HepG2 (cell line): ENCODE measurements around the gene TUBGCP3. TPM values are rescaled to one million over a fixed set of nuclear protein-coding genes. Genes with fewer than 3 reads are reported as not detected.

Experiments
- ATAC-seq: fragments of 200-7000 bp; cut with Tn5 transposase; 3 replicates; pipeline ENCODE4 v1.9.1; 2020; ENCODE audit warnings: mild to moderate bottlenecking, moderate library complexity
- BruUV-seq: library from RNA; stranded (reverse); fragments of 400-500 nt; replicated peaks from 2 replicates; lab custom pipeline; 2021; lab: Mats Ljungman, UMichigan
- CTCF ChIA-PET: fragments of 300-600 bp; formaldehyde crosslinking; extraction: SDS; loops from one replicate; lab custom pipeline; 2021; ENCODE audit warnings: low total read pairs, inconsistent platforms, low intra/inter-chr PET ratio; lab: Yijun Ruan, JAX
- POLR2A ChIA-PET: fragments of 350-600 bp; sonication (Branson Sonifier 250); formaldehyde crosslinking; loops from one replicate; lab custom pipeline; 2020; ENCODE audit warnings: antibody characterized with exemption, inconsistent platforms; lab: Yijun Ruan, JAX
- DNase-seq: peaks from one replicate; pipeline ENCODE4 v3.0.0-alpha.2; 2015; ENCODE audit warnings: low spot score
- FAIRE-seq: peaks from 3 replicates; lab custom pipeline; 2011; peaks lifted over from hg19 to GRCh38; lab: Jason Lieb, UNC
- H2AFZ ChIP-seq: one replicate; pipeline ENCODE4 v1.6.1; 2011; ENCODE audit warnings: low read length, inconsistent platforms
- H3K27ac ChIP-seq: fragments of 300-600 bp; 3 replicates; pipeline ENCODE4 v1.8.0; 2011; ENCODE audit warnings: mixed run types, mild to moderate bottlenecking, mixed read lengths, low read length, inconsistent platforms; ENCODE audit not compliant: insufficient read depth; ENCODE audit errors: extremely low read length
- H3K27me3 ChIP-seq, 2 experiments: fragments of 200-600 bp in 1 of 2; 2 replicates in 1 of 2; 3 replicates in 1 of 2; pipeline versions ENCODE4 v1.6.0 to v1.8.0; 2011; ENCODE audit warnings: low read length in 2 of 2, mild to moderate bottlenecking in 2 of 2, moderate library complexity in 2 of 2, inconsistent platforms in 1 of 2; ENCODE audit not compliant: insufficient read depth in 2 of 2, control insufficient read depth in 1 of 2
- H3K36me3 ChIP-seq, 2 experiments: fragments of 200-600 bp in 1 of 2; replicated peaks in 1 of 2; 2 replicates in 1 of 2; 3 replicates in 1 of 2; pipeline versions ENCODE4 v1.5.1 to v1.8.0; 2011; ENCODE audit warnings: low read length in 2 of 2, inconsistent platforms in 1 of 2; ENCODE audit not compliant: insufficient read depth in 2 of 2, control insufficient read depth in 1 of 2
- H3K4me1 ChIP-seq: 2 replicates; pipeline ENCODE4 v1.5.1; 2012; ENCODE audit warnings: low read length, inconsistent platforms; ENCODE audit not compliant: insufficient read depth
- H3K4me2 ChIP-seq: 2 replicates; pipeline ENCODE4 v1.6.0; 2011; ENCODE audit warnings: low read depth, low read length, inconsistent platforms
- H3K4me3 ChIP-seq, 3 experiments: fragments of 200-600 bp in 1 of 3; sonication (generic), shearing (Covaris generic) in 1 of 3; replicated peaks in 1 of 3; 2 replicates each; pipeline ENCODE4 v1.5.1; 2011 to 2016; ENCODE audit warnings: low read length in 3 of 3, inconsistent platforms in 2 of 3, low read depth in 2 of 3, mild to moderate bottlenecking in 2 of 3, control low read depth in 1 of 3, mixed read lengths in 1 of 3; ENCODE audit not compliant: insufficient read depth in 1 of 3
- H3K79me2 ChIP-seq: one replicate; pipeline ENCODE4 v1.6.1; 2011; ENCODE audit warnings: low read length, inconsistent platforms; ENCODE audit not compliant: insufficient read depth
- H3K9ac ChIP-seq: 2 replicates; pipeline ENCODE4 v1.6.0; 2011; ENCODE audit warnings: mild to moderate bottlenecking, low read depth, low read length, inconsistent platforms; ENCODE audit not compliant: insufficient read depth
- H3K9me3 ChIP-seq: 2 replicates; pipeline ENCODE4 v1.5.1; 2012; ENCODE audit warnings: mild to moderate bottlenecking, low read length
- H4K20me1 ChIP-seq: 2 replicates; pipeline ENCODE4 v1.6.0; 2011; ENCODE audit warnings: inconsistent platforms, mild to moderate bottlenecking, low read length, moderate library complexity; ENCODE audit not compliant: insufficient read depth
- HMG20A ChIP-seq: IDR thresholded peaks from 2 replicates; pipeline ENCODE4 v1.6.1; 2016; ENCODE audit warnings: borderline replicate concordance
- HOXA9 ChIP-seq: sonication (generic); formaldehyde crosslinking; IDR thresholded peaks from 2 replicates; pipeline ENCODE4 v1.8.1; 2022; ENCODE audit warnings: missing genetic modification reagents, mild to moderate bottlenecking, moderate library complexity, borderline replicate concordance
- NKX3-1 ChIP-seq: sonication (generic); formaldehyde crosslinking; IDR thresholded peaks from 2 replicates; pipeline ENCODE4 v1.5.0; 2020; ENCODE audit warnings: missing genetic modification reagents
- NR2F6 ChIP-seq, 2 experiments: IDR thresholded peaks; 2 replicates each; pipeline ENCODE4 v1.6.1; 2016; ENCODE audit warnings: antibody characterized with exemption in 1 of 2, mild to moderate bottlenecking in 1 of 2
- SIN3B ChIP-seq: fragments of 150-350 bp; IDR thresholded peaks from 2 replicates; pipeline ENCODE4 v1.6.1; 2014; ENCODE audit warnings: low read length
- ZNF788 ChIP-seq: sonication (generic); formaldehyde crosslinking; IDR thresholded peaks from 2 replicates; pipeline ENCODE4 v1.5.0; 2020; ENCODE audit warnings: mild to moderate bottlenecking, missing genetic modification reagents, borderline replicate concordance
- WGBS: methylation state at CpG from one replicate; pipeline ENCODE4 v1.1.6; 2017; ENCODE audit warnings: low lambda C conversion rate; 5-methylcytosine and 5-hydroxymethylcytosine counted together
- in situ Hi-C: cut with HindIII; loops from 2 replicates; pipeline ENCODE4 v1.10.0; 2017; ENCODE audit warnings: low pct_unique_long_range_greater_than_20kb; ENCODE audit not compliant: extremely low pct_ligation_motif_present
- intact Hi-C: fragments of 100-400 bp; cut with micrococcal nuclease; formaldehyde crosslinking; loops from one replicate; pipeline ENCODE4 v1.10.0; 2022; ENCODE audit not compliant: unreplicated experiment
- polyA plus RNA-seq, 8 experiments: library from polyadenylated mRNA; depleted of rRNA in 3 of 8; stranded (reverse) in 7 of 8; unstranded in 1 of 8; fragments of >200 nt; fragmentation: Illumina TruSeq in 4 of 8; extraction: Trizol in 4 of 8; gene quantifications; 2 replicates each; pipeline versions ENCODE4 v1.2.1 to v1.2.3, GENCODE V29; 2011 to 2016; ENCODE audit warnings: low read depth in 4 of 8, missing spikeins in 1 of 8, mixed read lengths in 1 of 8; ENCODE audit not compliant: insufficient read depth in 1 of 8
- total RNA-seq, 5 experiments: library from RNA; depleted of rRNA; stranded (reverse); fragments of >200 nt; fragmentation: Illumina TruSeq; extraction: Trizol; gene quantifications; 2 replicates each; pipeline ENCODE4 v1.2.3, GENCODE V29; 2016; ENCODE audit warnings: low read depth in 1 of 5
- TF ChIP-seq, protein P1 (sequence below): sonication (generic); formaldehyde crosslinking; IDR thresholded peaks from 2 replicates; pipeline ENCODE4 v1.4.0; 2020; ENCODE audit warnings: missing genetic modification reagents

Gene TUBGCP3
- total and polyA plus RNA-seq, 2 of the 13 experiments (the other 11 are each of a cell fraction or from before 2014, with no cell fraction given) = 12.6 to 15.5 TPM

GRCh38 chr13:112562786-112563383 lies 25.1 kb downstream of the TUBGCP3 start (continued):
- TF ChIP-seq NR2F6 (IDR thresholded peaks at IDR 0.05) (peak; percentile 43; the same call in 1 of the 2 replicates), NR2F6 (CRISPR knock-in tag; IDR thresholded peaks at IDR 0.05) (peak; percentile 19; the same call in 1 of the 2 replicates)
- TF ChIP-seq, protein P1, sequence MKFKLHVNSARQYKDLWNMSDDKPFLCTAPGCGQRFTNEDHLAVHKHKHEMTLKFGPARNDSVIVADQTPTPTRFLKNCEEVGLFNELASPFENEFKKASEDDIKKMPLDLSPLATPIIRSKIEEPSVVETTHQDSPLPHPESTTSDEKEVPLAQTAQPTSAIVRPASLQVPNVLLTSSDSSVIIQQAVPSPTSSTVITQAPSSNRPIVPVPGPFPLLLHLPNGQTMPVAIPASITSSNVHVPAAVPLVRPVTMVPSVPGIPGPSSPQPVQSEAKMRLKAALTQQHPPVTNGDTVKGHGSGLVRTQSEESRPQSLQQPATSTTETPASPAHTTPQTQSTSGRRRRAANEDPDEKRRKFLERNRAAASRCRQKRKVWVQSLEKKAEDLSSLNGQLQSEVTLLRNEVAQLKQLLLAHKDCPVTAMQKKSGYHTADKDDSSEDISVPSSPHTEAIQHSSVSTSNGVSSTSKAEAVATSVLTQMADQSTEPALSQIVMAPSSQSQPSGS (CRISPR knock-in tag) = no peak

DNA sequence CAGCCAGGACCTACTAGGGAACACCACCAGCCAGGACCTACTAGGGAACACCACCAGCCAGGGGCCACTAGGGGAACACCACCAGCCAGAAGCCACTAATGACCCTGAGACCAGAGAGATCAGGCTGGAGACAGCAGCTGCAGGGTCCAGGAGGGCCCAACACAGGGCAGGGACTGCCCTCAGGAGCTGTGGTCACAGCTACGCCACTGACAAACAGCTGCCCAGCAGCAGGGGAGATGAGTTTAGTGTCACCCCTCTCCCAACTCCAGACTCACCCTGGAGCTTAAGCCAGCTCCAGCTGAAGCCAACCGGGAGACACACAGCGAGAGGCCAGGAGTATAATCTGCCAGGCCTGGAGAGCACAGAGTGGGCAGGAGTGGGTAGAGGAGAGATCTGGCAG lies 25.7 kb downstream of the TUBGCP3 start:
- ATAC-seq = peak; percentile 35
- H3K27me3 ChIP-seq = no peaks in the 10 kb centered on the region
- no peak overlapping the region for H3K9ac ChIP-seq
- H3K4me1 ChIP-seq = peaks cover 9% of the 10 kb centered on the region
- DNase-seq = no peak
- WGBS = 100% methylated on average over 2 of the region's 3 CpGs
- FAIRE-seq = no peak
- no peak overlapping the region for H3K27ac ChIP-seq
- ChIA-PET CTCF (no interaction called here), POLR2A (no interaction called here)
- no TSS peak for BruUV-seq
- in situ Hi-C loops = no loop called here
- H3K4me3 ChIP-seq = no peak overlapping the region
- H4K20me1 ChIP-seq = no peaks in the 10 kb centered on the region; the same call in 1 of the 2 replicates
- TF ChIP-seq ZNF788 (CRISPR knock-in tag) = no peak
- no peak for TF ChIP-seq SIN3B
- no peak for TF ChIP-seq NKX3-1
- no peak for TF ChIP-seq HMG20A
- no peak for TF ChIP-seq HOXA9 (CRISPR knock-in tag)
- TF ChIP-seq, all 625 proteins: peak for 0
- Histone ChIP-seq H3K9me3 (no peaks in the 10 kb centered on the region), H3K36me3 (peaks cover 13 to 56% of the 10 kb centered on the region in 2 experiments), H2AFZ (no peak overlapping the region), H3K79me2 (peaks cover 11% of the 10 kb centered on the region), H3K4me2 (no peak overlapping the region)
- intact Hi-C loops = loop anchor here (5.0 kb wide), 1 partner anchor 35 kb away; no protein-coding TSS in a partner anchor
